Large intestine (tissue), 3 donors: ENCODE measurements around the gene MAP3K20. TPM values are rescaled to one million over a fixed set of nuclear protein-coding genes. Genes with fewer than 3 reads are reported as not detected.
"Not testable (repeated sequence)": the region's sequence is repeated elsewhere in the genome, so short reads cannot be mapped to it uniquely, and the experiment has no call there.

Source experiments
- DNase-seq, 2 donors: peaks; one replicate each; pipeline versions ENCODE4 v3.0.0 to v3.0.0-alpha.2; 2013
- H3K27ac ChIP-seq: one replicate; pipeline ENCODE4 v1.5.1; 2013; ENCODE audit warnings: low read length
- H3K27me3 ChIP-seq: 2 replicates; pipeline ENCODE4 v1.6.1; 2013; ENCODE audit warnings: low read length; ENCODE audit not compliant: control insufficient read depth, insufficient read depth
- H3K36me3 ChIP-seq: 2 replicates; pipeline ENCODE4 v1.6.1; 2013; ENCODE audit warnings: low read length; ENCODE audit not compliant: control insufficient read depth, insufficient read depth
- H3K4me1 ChIP-seq: one replicate; pipeline ENCODE4 v1.6.1; 2013; ENCODE audit warnings: low read length; ENCODE audit not compliant: control insufficient read depth, insufficient read depth
- H3K4me3 ChIP-seq: one replicate; pipeline ENCODE4 v1.5.1; 2013; ENCODE audit warnings: low read length
- H3K9me3 ChIP-seq: one replicate; pipeline ENCODE4 v1.6.1; 2013; ENCODE audit warnings: mild to moderate bottlenecking, low read depth, low read length, moderate library complexity; ENCODE audit not compliant: control insufficient read depth
- WGBS: methylation state at CpG from one replicate; pipeline ENCODE4 v1.1.5; 2013; ENCODE audit warnings: low lambda C conversion rate; ENCODE audit not compliant: insufficient coverage; 5-methylcytosine and 5-hydroxymethylcytosine counted together
- polyA plus RNA-seq: library from polyadenylated mRNA; unstranded; fragments of 120-200 nt; gene quantifications from one replicate; pipeline ENCODE4 v1.2.1, GENCODE V29; 2013

MAP3K20 gene
- polyA plus RNA-seq, 1 donor, result 31.7 TPM

- Histone ChIP-seq H3K27me3 (no peaks in the 10 kb centered on the region), H3K9me3 (no peaks in the 10 kb centered on the region), H3K4me1 (peaks cover 17% of the 10 kb centered on the region), H3K4me3 (no peak overlapping the region), H3K27ac (peak overlapping the region; percentile 47), H3K36me3 (peaks cover 32% of the 10 kb centered on the region)
- WGBS, result 51% methylated on average over 4 of the region's 14 CpGs
- DNase-seq, result peak; percentile 8 to 52
Measured at GRCh38 chr2:173264603-173265366, 189.1 kb downstream of the MAP3K20 start.

GRCh38 chr2:173271135-173271534, 195.5 kb downstream of the MAP3K20 start:
- peaks cover 4% of the 10 kb centered on the region for H3K9me3 ChIP-seq
- peaks cover 11% of the 10 kb centered on the region for H3K36me3 ChIP-seq
- no peak for DNase-seq
- H3K4me1 ChIP-seq, result no peaks in the 10 kb centered on the region
- no peaks in the 10 kb centered on the region for H3K27me3 ChIP-seq
- H3K27ac ChIP-seq, result no peak overlapping the region
- H3K4me3 ChIP-seq, result no peak overlapping the region
- WGBS, result no CpG with 5 or more reads among the region's 2 CpGs

GRCh38 chr2:173271825-173272224, 196.2 kb downstream of the MAP3K20 start:
- Histone ChIP-seq H3K36me3 (peaks cover 6% of the 10 kb centered on the region), H3K27me3 (no peaks in the 10 kb centered on the region), H3K4me3 (no peak overlapping the region), H3K27ac (no peak overlapping the region), H3K4me1 (no peaks in the 10 kb centered on the region), H3K9me3 (peaks cover 4% of the 10 kb centered on the region)
- peak in 1 of 2 donors; percentile 22 for DNase-seq
- WGBS, result no CpG with 5 or more reads among the region's 5 CpGs

GRCh38 chr2:173272849-173273248, 197.2 kb downstream of the MAP3K20 start:
- H3K27me3 ChIP-seq, result no peaks in the 10 kb centered on the region
- no peaks in the 10 kb centered on the region for H3K4me1 ChIP-seq
- peaks cover 2% of the 10 kb centered on the region for H3K36me3 ChIP-seq
- no peak for DNase-seq
- H3K27ac ChIP-seq, result no peak overlapping the region
- H3K9me3 ChIP-seq, result peaks cover 4% of the 10 kb centered on the region
- H3K4me3 ChIP-seq, result no peak overlapping the region
- WGBS, result no CpG with 5 or more reads among the region's 3 CpGs

GRCh38 chr2:173278794-173279526, 203.3 kb downstream of the MAP3K20 start:
- WGBS, result 100% methylated on average over 1 of the region's 3 CpGs
- no peak overlapping the region for H3K4me3 ChIP-seq
- DNase-seq, result no peak
- H3K27me3 ChIP-seq, result no peaks in the 10 kb centered on the region
- peaks cover 11% of the 10 kb centered on the region for H3K9me3 ChIP-seq
- H3K36me3 ChIP-seq, result no peaks in the 10 kb centered on the region
- H3K27ac ChIP-seq, result no peak overlapping the region
- H3K4me1 ChIP-seq, result no peaks in the 10 kb centered on the region

- no peak for DNase-seq
- H3K27ac ChIP-seq, result no peak overlapping the region
- no peaks in the 10 kb centered on the region for H3K4me1 ChIP-seq
- WGBS, result 95% methylated on average over 3 of the region's 3 CpGs
- no peaks in the 10 kb centered on the region for H3K36me3 ChIP-seq
- H3K9me3 ChIP-seq, result peaks cover 8% of the 10 kb centered on the region
- no peaks in the 10 kb centered on the region for H3K27me3 ChIP-seq
- H3K4me3 ChIP-seq, result no peak overlapping the region
Measured at GRCh38 chr2:173279527-173279868, 203.9 kb downstream of the MAP3K20 start.

GRCh38 chr2:173280853-173281252, 205.2 kb downstream of the MAP3K20 start:
- WGBS, result no CpG with 5 or more reads among the region's 11 CpGs
- Histone ChIP-seq H3K27me3 (no peaks in the 10 kb centered on the region), H3K4me1 (no peaks in the 10 kb centered on the region), H3K9me3 (peaks cover 8% of the 10 kb centered on the region), H3K4me3 (no peak overlapping the region), H3K27ac (no peak overlapping the region), H3K36me3 (no peaks in the 10 kb centered on the region)
- no peak for DNase-seq

GRCh38 chr2:173281898-173282297, 206.3 kb downstream of the MAP3K20 start:
- H3K27ac ChIP-seq, H3K27me3 ChIP-seq, H3K36me3 ChIP-seq, H3K9me3 ChIP-seq, DNase-seq, H3K4me3 ChIP-seq, H3K4me1 ChIP-seq: not testable (repeated sequence)
- 67% methylated on average over 1 of the region's 8 CpGs for WGBS

- Histone ChIP-seq H3K27me3 (no peaks in the 10 kb centered on the region), H3K9me3 (peaks cover 8% of the 10 kb centered on the region), H3K27ac (no peak overlapping the region), H3K4me1 (no peaks in the 10 kb centered on the region), H3K36me3 (no peaks in the 10 kb centered on the region), H3K4me3 (no peak overlapping the region)
- DNase-seq, result no peak
- WGBS, result no CpG with 5 or more reads among the region's 28 CpGs
Measured at GRCh38 chr2:173282795-173283545, 207.3 kb downstream of the MAP3K20 start.

- 100% methylated on average over 1 of the region's 7 CpGs for WGBS
- Histone ChIP-seq H3K4me3 (no peak overlapping the region), H3K9me3 (peaks cover 8% of the 10 kb centered on the region), H3K27me3 (no peaks in the 10 kb centered on the region), H3K27ac (no peak overlapping the region), H3K36me3 (no peaks in the 10 kb centered on the region), H3K4me1 (no peaks in the 10 kb centered on the region)
- no peak for DNase-seq
Measured at GRCh38 chr2:173286153-173286809, 210.6 kb downstream of the MAP3K20 start.
